Activated T-helper 17 cell treated with anti-CD3 and anti-CD28 coated beads, Interleukin-2, amount 50 U/mL, for 72 hours (primary cell): ENCODE results near the gene DDI1. TPM values are rescaled to one million over a fixed set of nuclear protein-coding genes. Genes with fewer than 3 reads are reported as not detected.

Source experiments
- ATAC-seq: fragments of 150-1000 bp; cut with Tn5 transposase; replicated peaks from 2 replicates; pipeline ENCODE4 v1.10.0; 2021; ENCODE audit warnings: mild to moderate bottlenecking, moderate library complexity
- H3K27ac Mint-ChIP-seq: one replicate; pipeline ENCODE4 v1.8.0; 2022; ENCODE audit warnings: mixed read lengths
- H3K27me3 Mint-ChIP-seq: one replicate; pipeline ENCODE4 v1.8.0; 2022; ENCODE audit warnings: mixed read lengths
- H3K36me3 Mint-ChIP-seq: one replicate; pipeline ENCODE4 v1.8.0; 2022; ENCODE audit warnings: low read depth, mild to moderate bottlenecking, mixed read lengths
- H3K4me1 Mint-ChIP-seq: one replicate; pipeline ENCODE4 v1.8.0; 2022; ENCODE audit warnings: mixed read lengths
- H3K4me3 Mint-ChIP-seq: one replicate; pipeline ENCODE4 v1.8.0; 2022; ENCODE audit warnings: mild to moderate bottlenecking, mixed read lengths
- H3K9me3 Mint-ChIP-seq: one replicate; pipeline ENCODE4 v1.8.0; 2022; ENCODE audit warnings: mixed read lengths
- total RNA-seq, 2 donors: library from RNA; stranded (reverse); gene quantifications; one replicate each; pipeline ENCODE4 v1.2.3, GENCODE V29; 2022

Gene DDI1
- total RNA-seq = not detected

DNA sequence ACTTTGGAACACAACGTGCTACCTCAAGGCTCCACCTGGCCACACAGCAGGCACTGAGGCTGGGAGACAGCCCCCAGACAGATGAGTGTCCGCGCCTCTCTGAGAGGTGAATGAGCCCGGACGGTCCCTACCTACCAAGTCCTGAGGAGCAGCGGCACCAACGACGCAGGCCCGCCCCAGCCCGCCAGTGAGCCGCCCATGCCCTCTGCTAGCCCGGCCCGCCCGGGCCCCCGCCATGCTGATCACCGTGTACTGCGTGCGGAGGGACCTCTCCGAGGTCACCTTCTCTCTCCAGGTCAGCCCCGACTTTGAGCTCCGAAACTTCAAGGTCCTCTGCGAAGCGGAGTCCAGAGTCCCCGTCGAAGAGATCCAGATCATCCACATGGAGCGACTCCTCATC is at the start of gene DDI1:
Gene DDI1 (plus strand): TSS at position 53 of the 400 bp plus-strand sequence. CDS start 183 bp downstream, at position 236.
- Mint-ChIP-seq H3K27ac (no peak within 1 kb of the TSS), H3K4me1 (no peaks in the 10 kb centered on the region), H3K36me3 (no peaks in the 10 kb centered on the region), H3K27me3 (no peaks in the 10 kb centered on the region), H3K4me3 (no peak within 1 kb of the TSS), H3K9me3 (no peaks in the 10 kb centered on the region)
- no peak for ATAC-seq

DNA sequence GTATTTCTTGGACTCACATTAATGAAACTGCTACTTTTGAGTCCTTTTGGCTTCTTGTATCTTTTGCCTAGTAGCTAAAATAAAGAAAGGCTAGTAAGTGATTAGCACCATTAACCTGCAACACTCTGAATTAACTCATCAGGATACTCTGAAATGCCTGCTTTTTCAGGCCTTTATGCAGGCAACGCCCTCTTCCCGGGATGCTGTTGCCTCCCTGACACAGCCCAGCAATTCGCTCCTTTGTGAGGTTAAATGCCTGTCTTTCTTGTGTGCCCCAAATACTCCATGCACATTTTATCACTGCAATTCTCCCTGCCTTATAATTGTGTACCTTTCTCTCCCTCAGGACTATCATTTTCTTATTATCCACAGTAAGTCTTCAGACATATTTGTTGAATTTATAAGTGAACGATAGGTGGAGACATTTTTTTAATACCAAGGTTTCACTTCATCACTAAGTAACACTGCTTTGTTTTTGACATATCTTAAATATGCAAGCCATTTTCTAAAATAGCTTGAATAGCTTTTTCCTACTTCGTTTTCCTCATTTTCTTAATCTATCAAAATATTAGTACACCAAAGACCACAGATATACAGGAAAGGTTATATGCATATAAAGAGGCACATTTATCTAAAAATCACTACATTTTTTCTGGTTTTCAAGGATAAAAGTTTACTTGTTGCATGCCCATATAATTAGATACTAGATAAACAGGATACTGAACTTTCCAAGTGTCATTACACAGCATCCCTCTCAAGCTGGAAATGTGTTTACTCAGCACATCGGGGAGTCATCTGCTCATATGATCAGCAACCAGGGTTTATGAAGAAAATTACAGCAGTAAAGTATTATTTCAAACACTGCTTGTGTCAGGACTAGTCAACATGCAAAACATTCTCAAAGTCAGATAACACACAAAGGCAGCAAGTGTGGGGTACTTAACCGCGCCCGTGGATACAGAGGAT is 48.5 kb upstream of the DDI1 start:
- Mint-ChIP-seq H3K4me3 (no peak overlapping the region), H3K36me3 (no peaks in the 10 kb centered on the region), H3K27me3 (no peaks in the 10 kb centered on the region), H3K9me3 (no peaks in the 10 kb centered on the region), H3K4me1 (no peaks in the 10 kb centered on the region), H3K27ac (no peak overlapping the region)
- ATAC-seq = no peak

DNA sequence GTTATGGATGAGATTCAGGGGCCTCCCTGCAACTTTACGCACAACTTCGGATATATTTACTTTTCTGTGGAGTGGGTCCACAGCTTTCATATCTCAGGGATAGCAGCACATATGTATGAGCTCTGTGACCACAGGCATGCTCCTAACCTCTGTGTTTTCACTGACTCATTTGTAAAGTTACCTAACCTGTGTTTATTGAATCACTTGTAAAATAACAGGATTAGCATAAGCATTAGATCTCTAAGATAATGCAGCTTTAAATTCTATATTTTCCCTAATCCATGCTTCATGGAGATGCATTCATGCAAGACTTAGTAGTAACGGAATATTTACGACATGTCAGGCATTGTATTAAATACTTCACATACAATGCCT is 47.9 kb upstream of the DDI1 start:
- no peak overlapping the region for H3K27ac Mint-ChIP-seq
- H3K9me3 Mint-ChIP-seq = no peaks in the 10 kb centered on the region
- no peaks in the 10 kb centered on the region for H3K27me3 Mint-ChIP-seq
- H3K36me3 Mint-ChIP-seq = no peaks in the 10 kb centered on the region
- H3K4me3 Mint-ChIP-seq = no peak overlapping the region
- H3K4me1 Mint-ChIP-seq = no peaks in the 10 kb centered on the region
- no peak for ATAC-seq

DNA sequence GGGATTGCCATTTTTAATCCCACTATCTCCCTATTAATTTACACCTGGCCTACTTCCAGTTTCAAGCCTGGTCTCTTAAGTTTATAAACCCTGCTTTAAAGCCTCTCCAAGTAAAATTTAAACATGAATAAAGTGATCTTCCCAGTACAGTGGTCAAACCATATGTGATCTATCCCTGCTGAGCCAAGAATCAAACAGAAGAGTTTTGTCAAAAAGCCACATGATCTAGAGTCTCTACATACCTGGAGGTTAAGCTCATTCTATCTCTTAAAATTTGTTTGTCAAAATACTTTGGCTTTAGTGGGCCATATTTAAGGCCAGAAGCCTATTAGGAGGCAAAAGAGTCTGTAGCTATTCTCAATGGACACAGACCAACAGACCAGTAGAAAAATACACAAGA is 42.9 kb upstream of the DDI1 start:
- no peaks in the 10 kb centered on the region for H3K9me3 Mint-ChIP-seq
- H3K27me3 Mint-ChIP-seq = no peaks in the 10 kb centered on the region
- H3K4me3 Mint-ChIP-seq = no peak overlapping the region
- H3K4me1 Mint-ChIP-seq = no peaks in the 10 kb centered on the region
- no peaks in the 10 kb centered on the region for H3K36me3 Mint-ChIP-seq
- ATAC-seq = no peak
- no peak overlapping the region for H3K27ac Mint-ChIP-seq

DNA sequence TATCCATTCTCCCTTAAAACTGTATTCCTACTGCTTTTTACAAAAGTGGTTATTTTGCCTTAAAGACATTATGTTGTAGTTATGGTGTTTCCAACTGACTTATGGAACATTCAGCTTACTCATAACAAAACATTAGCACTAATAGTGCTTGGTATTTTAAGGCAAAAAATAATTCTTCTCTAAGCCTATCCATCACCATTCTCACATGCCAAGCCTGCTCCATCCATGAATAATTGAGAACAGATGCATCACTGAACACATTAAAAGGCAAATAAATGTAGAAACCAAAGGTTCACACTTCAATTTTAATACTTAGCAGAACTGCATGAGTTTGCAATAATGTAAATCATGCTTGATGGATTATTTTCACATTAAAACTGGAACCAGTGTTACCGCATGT is 42.3 kb upstream of the DDI1 start:
- no peak overlapping the region for H3K27ac Mint-ChIP-seq
- H3K36me3 Mint-ChIP-seq = no peaks in the 10 kb centered on the region
- no peaks in the 10 kb centered on the region for H3K9me3 Mint-ChIP-seq
- ATAC-seq = no peak
- H3K27me3 Mint-ChIP-seq = no peaks in the 10 kb centered on the region
- H3K4me3 Mint-ChIP-seq = no peak overlapping the region
- H3K4me1 Mint-ChIP-seq = no peaks in the 10 kb centered on the region

DNA sequence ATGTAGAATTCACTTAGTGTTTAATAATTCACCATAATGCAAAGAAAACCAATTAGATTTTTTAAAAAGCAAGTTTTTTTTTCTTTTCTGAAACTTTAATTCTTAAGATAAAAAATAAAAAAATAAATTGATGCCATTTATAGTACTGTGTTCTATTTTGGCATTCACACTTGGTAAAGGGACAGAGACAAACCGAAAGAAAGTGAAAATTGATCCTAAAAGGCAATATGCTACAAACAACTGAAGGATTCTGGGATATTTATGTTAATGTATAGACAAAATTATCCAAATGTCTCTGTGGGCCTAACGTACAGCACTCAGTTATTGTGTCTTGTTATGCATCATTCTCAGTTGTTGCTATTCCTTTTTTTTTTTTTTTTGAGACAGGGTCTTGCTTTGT is 41.9 kb upstream of the DDI1 start:
- no peaks in the 10 kb centered on the region for H3K36me3 Mint-ChIP-seq
- H3K4me1 Mint-ChIP-seq = no peaks in the 10 kb centered on the region
- no peak for ATAC-seq
- no peak overlapping the region for H3K4me3 Mint-ChIP-seq
- H3K27ac Mint-ChIP-seq = no peak overlapping the region
- no peaks in the 10 kb centered on the region for H3K9me3 Mint-ChIP-seq
- no peaks in the 10 kb centered on the region for H3K27me3 Mint-ChIP-seq

DNA sequence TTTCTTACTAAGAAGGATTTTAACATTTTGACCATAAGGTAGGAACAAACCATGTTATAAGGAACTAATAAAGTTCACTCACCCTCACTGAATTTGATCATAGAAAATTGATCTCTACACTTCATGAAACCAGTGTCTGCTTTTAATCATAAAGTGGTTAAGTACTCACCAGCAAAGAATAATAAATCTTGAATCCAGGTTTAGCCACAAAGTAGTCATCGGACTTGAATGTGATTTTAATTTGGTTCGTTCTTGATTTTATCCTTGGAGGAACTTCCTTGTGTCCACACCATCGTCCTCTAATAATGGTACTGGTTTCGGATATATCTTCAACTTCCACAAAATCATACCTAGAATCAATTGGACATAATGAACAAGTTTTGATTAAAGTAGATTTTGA is 40.5 kb upstream of the DDI1 start:
- ATAC-seq = no peak
- no peaks in the 10 kb centered on the region for H3K9me3 Mint-ChIP-seq
- H3K4me1 Mint-ChIP-seq = no peaks in the 10 kb centered on the region

DNA sequence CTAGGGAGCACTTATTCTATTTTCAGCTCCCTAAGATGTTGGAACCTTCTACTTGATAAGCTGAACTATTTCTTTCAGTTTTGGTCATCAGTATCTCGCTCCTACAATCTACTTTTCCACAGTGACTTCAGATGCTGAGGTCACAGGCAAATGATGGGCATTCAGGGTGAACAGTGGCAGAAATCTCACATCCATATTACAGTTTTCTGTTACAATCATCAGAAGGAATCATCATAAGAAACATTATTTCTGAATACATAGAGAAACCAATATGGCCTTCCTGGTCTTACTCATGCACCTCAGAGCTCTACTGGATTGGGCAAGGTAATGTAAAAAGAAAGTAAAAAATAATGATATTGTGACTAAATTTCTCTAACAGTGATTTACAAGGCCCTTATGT is 39.4 kb upstream of the DDI1 start:
- Mint-ChIP-seq H3K9me3 (no peaks in the 10 kb centered on the region), H3K4me1 (no peaks in the 10 kb centered on the region), H3K27me3 (no peaks in the 10 kb centered on the region), H3K36me3 (no peaks in the 10 kb centered on the region), H3K4me3 (no peak overlapping the region), H3K27ac (no peak overlapping the region)
- ATAC-seq = no peak

More for the DNA sequence above, 40.5 kb upstream of the DDI1 start:
- Mint-ChIP-seq H3K27ac (no peak overlapping the region), H3K27me3 (no peaks in the 10 kb centered on the region), H3K36me3 (no peaks in the 10 kb centered on the region), H3K4me3 (no peak overlapping the region)

DNA sequence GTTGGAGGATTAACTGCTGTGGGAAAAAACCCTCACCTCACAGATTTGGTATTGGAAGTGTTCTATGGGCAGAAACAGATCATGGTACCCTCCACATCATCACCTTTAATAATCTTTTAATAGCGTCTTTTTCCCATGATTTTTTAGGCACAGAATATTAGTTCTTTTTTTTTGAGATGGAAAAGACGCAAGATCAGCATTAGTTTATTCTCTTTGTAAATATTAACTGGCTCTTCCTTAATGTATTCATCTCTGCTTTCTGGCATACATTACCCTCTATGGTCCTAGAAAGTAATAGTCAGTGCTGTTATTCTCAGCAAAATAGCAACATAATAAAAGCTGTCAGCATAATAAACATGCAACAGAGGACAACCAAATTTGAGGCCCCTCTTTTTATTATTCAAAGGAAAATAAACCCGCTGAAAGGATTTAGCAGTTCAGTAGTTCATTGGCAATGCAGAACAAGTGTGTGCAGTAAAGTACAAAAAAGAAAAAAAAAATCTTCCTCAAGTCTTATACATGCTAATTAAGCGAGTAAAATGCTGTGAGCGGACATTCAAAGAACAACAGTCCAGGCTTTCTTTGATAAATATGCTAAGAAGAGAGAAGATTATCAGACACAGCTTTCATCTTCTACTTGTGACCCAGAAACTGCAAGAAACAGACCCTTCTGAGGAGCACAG is 37.5 kb upstream of the DDI1 start:
- no peaks in the 10 kb centered on the region for H3K4me1 Mint-ChIP-seq
- H3K27ac Mint-ChIP-seq = no peak overlapping the region
- H3K9me3 Mint-ChIP-seq = no peaks in the 10 kb centered on the region
- H3K36me3 Mint-ChIP-seq = no peaks in the 10 kb centered on the region
- ATAC-seq = no peak
- H3K4me3 Mint-ChIP-seq = no peak overlapping the region
- H3K27me3 Mint-ChIP-seq = no peaks in the 10 kb centered on the region

DNA sequence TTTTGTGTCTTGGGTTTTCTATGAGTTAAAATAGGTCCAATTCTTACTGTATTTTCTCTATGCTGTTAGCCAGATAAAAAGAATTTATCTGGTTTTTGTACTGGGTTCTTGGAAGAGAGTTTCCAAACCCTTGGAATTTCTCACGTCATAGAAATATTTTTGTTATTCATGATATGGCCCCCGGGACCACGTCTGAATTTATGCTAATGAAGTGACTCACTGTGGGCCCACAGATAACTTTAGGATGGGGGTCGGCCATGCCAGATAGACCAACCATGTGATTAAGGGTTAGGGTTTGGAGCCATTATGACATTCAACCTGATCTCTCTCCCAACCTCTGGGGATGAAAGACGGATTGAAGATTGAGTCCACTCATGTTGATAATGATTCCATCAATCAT is 35.6 kb upstream of the DDI1 start:
- H3K27me3 Mint-ChIP-seq = no peaks in the 10 kb centered on the region
- H3K4me3 Mint-ChIP-seq = no peak overlapping the region
- no peaks in the 10 kb centered on the region for H3K4me1 Mint-ChIP-seq
- H3K36me3 Mint-ChIP-seq = no peaks in the 10 kb centered on the region
- no peak overlapping the region for H3K27ac Mint-ChIP-seq
- no peaks in the 10 kb centered on the region for H3K9me3 Mint-ChIP-seq
- no peak for ATAC-seq

DNA sequence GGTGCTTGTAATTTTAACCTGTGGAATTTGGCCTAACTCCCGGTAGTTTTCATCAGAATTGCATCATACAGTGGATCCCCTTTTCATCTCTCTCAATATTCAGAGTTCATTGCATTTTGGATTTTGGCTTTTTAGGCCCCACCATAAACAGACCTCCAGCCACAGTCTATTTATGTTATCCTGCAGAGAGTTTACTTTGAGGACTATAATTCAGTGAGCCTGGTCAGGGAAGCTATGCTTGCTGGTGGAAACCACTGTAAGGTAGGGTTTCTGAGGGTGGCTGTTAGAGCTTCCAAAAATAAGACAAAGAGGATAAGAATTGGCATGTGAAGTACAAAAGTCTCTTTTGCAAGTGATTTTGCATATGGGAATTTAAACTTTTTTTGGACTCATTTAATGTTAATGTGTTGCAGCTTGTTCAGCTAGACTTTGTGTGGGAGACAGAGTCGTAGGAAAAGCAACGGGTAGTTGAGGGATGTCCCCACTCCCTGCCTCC is 34.8 kb upstream of the DDI1 start:
- no peak overlapping the region for H3K27ac Mint-ChIP-seq
- peaks cover 5% of the 10 kb centered on the region for H3K27me3 Mint-ChIP-seq
- no peaks in the 10 kb centered on the region for H3K36me3 Mint-ChIP-seq
- H3K4me1 Mint-ChIP-seq = no peaks in the 10 kb centered on the region
- no peaks in the 10 kb centered on the region for H3K9me3 Mint-ChIP-seq
- H3K4me3 Mint-ChIP-seq = no peak overlapping the region
- ATAC-seq = no peak

DNA sequence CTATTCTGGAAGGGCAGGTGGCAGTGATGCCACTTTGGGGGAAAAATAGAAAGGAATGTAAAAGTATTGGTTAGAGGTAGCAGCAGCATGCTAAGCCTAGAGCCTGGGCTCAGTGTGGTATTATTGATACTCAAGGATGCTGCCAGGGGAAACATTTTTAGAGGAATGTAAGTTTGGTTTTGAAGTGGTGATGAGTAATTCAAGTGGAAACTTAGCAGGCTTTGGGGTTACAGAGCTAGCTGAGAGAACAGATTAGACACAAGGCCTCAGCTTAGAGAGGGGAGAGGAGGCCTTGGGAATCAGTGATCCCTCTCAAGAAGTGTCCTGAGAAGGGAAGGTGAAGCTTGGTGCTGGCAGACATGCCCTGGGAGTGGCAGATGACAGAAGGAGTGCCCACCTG is 32.9 kb upstream of the DDI1 start:
- H3K4me3 Mint-ChIP-seq = no peak overlapping the region
- no peaks in the 10 kb centered on the region for H3K36me3 Mint-ChIP-seq
- H3K4me1 Mint-ChIP-seq = no peaks in the 10 kb centered on the region

DNA sequence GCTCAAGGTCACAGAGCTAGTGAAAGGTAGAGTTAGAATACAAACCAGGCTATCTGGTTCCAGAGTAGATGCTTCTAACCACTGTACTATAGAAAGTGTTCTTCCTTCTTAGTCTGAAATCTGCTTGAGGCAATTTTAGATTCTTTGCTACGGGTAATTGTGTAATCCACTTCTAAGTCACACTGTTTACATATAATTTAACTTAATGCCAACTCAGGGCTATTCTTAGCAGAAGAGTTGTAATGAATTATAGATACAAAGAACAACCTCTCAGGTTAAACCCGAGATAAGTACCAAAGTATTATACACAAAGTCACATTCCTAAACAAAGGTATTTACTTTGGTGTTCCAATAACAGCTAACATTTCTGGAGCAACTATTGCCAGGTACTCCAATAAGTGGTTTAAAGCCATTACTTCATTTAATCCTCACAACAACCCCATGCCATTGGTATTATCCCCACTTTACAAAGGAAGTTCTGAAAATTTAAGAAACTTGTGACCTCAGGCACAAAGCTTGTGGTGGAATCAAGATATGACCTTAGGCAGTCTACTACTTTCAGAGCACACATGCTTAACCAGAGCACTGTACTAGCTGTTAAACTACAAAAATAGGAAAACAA is 31.1 kb upstream of the DDI1 start:
- Mint-ChIP-seq H3K4me3 (no peak overlapping the region), H3K4me1 (no peaks in the 10 kb centered on the region), H3K36me3 (no peaks in the 10 kb centered on the region), H3K27me3 (peaks cover 5% of the 10 kb centered on the region), H3K27ac (no peak overlapping the region), H3K9me3 (no peaks in the 10 kb centered on the region)
- no peak for ATAC-seq

More for the DNA sequence above, 32.9 kb upstream of the DDI1 start:
- ATAC-seq = peak; percentile 21
- Mint-ChIP-seq H3K27ac (no peak overlapping the region), H3K27me3 (peaks cover 5% of the 10 kb centered on the region), H3K9me3 (no peaks in the 10 kb centered on the region)

DNA sequence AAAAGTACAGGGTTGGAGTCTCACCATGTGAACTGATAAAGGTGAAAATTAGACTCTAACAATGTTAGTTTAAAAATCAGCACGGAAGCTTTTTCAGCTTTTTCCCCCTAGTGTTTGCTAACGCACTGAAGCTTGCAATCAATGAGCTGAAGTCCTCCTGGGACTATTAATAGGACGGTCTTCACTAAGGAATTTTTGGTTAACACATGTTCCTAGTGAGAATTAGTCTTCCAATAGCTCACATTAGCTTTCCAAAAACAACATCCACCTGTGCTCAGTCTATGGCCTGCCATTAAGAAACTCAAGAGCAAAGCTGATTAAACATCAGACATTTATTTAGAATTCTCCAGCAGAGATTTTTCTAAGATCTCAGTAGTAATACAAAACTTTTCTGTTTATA is 26.7 kb upstream of the DDI1 start:
- Mint-ChIP-seq H3K9me3 (no peaks in the 10 kb centered on the region), H3K27me3 (peaks cover 5% of the 10 kb centered on the region)

DNA sequence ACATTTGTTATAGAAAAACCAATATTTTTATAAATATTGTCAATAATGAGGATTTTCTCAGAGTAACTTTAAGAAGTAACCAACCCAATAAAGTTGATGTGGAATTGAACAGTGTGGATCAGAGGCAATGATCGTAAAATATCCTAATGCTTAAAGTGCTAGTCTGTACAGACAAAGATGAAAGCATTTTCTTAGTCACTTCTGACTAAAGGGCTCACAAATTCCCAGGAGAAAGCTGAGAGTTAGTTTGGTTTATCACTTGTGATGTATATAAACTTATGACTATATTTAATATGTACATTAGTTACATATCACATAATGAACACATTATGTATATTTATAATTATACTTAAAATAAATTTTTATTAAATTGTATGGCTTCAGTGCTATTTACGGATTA is 25.4 kb upstream of the DDI1 start:
- peaks cover 4% of the 10 kb centered on the region for H3K27me3 Mint-ChIP-seq
- no peaks in the 10 kb centered on the region for H3K4me1 Mint-ChIP-seq
- H3K27ac Mint-ChIP-seq = no peak overlapping the region

More for the DNA sequence above, 26.7 kb upstream of the DDI1 start:
- ATAC-seq = no peak
- Mint-ChIP-seq H3K27ac (no peak overlapping the region), H3K4me1 (no peaks in the 10 kb centered on the region), H3K36me3 (no peaks in the 10 kb centered on the region), H3K4me3 (no peak overlapping the region)

More for the DNA sequence above, 25.4 kb upstream of the DDI1 start:
- Mint-ChIP-seq H3K36me3 (no peaks in the 10 kb centered on the region), H3K9me3 (no peaks in the 10 kb centered on the region), H3K4me3 (no peak overlapping the region)
- no peak for ATAC-seq
